OCI-LY1 (cell line): ENCODE measurements around the gene GLG1.
"Not testable (repeated sequence)": the region's sequence is repeated elsewhere in the genome, so short reads cannot be mapped to it uniquely, and the experiment has no call there.

ENCODE experiments used
- EZH2 ChIP-seq: fragments of 200-600 bp; sonication (generic), shearing (Covaris generic); IDR thresholded peaks from 2 replicates; pipeline ENCODE4 v1.8.0; 2017; ENCODE audit warnings: borderline replicate concordance, mixed run types, mild to moderate bottlenecking, antibody characterized with exemption, low read length, moderate library complexity, mixed read lengths
- TF ChIP-seq, protein P1 (sequence below): fragments of 200-600 bp; sonication (generic), shearing (Covaris generic); IDR thresholded peaks from 2 replicates; pipeline ENCODE4 v1.5.1; 2017; ENCODE audit warnings: mild to moderate bottlenecking, antibody characterized with exemption, low read length, moderate library complexity, mixed read lengths

DNA sequence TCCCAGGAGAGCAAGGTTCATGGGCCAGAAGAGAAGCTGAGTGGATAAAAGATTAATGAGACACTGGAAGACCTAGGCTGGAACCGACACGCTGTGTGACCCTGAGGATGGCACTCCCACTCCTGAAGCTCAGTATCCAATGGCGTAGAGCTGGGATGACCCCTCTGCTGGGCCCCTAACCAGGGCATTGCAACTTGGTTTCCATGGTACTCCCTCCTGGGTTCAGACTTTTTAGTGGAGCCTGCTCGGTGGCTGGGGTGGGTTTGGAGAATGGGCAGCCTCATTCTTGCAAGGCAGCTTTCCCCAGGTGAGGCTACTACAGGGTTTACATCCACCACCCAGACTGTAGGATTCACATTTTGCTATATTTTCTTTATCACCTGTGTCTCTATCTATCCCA, 183.2 kb downstream of the GLG1 start:
- TF ChIP-seq, protein P1, sequence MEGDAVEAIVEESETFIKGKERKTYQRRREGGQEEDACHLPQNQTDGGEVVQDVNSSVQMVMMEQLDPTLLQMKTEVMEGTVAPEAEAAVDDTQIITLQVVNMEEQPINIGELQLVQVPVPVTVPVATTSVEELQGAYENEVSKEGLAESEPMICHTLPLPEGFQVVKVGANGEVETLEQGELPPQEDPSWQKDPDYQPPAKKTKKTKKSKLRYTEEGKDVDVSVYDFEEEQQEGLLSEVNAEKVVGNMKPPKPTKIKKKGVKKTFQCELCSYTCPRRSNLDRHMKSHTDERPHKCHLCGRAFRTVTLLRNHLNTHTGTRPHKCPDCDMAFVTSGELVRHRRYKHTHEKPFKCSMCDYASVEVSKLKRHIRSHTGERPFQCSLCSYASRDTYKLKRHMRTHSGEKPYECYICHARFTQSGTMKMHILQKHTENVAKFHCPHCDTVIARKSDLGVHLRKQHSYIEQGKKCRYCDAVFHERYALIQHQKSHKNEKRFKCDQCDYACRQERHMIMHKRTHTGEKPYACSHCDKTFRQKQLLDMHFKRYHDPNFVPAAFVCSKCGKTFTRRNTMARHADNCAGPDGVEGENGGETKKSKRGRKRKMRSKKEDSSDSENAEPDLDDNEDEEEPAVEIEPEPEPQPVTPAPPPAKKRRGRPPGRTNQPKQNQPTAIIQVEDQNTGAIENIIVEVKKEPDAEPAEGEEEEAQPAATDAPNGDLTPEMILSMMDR, result not testable (repeated sequence)
- not testable (repeated sequence) for TF ChIP-seq EZH2
